GM21390 (cell line): ENCODE results near the gene TENT5C.

Source experiments
- ATAC-seq: cut with Tn5 transposase; IDR thresholded peaks from one replicate; pipeline ENCODE4 v1.9.1; 2021; ENCODE audit not compliant: unreplicated experiment

The TENT5C gene

DNA sequence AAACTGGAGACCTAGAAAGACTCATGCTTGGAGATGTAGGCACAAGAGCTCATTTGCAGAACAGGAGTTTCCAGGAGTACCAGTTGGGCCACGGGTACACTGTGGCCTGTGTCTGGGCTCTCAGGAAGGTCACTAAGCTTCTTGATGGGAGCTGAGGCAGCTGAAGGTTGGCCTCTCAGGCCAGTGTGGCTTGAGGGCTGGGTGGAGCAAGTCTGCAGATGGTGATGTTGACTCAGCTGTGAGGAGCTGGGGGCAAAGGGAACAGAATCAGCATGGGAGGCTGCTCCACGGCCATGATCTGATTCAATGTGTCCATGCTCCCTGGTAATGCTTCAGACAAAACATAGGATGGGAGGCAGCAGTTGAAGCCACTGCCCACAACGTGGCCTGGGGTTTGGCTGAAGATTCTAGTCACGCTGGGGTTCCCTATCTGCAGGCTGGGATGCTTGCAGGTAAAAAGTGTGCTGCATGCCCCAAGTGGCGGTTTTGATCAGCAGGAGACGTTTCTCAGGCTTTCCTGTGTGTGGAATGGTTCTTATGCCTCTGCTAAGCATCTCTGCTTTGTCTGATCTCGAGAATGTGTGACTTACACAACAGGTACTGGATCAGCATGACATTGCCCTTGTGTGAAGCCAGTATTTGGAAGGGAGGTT is 15.4 kb upstream of the TENT5C start:
- no peak for ATAC-seq

DNA sequence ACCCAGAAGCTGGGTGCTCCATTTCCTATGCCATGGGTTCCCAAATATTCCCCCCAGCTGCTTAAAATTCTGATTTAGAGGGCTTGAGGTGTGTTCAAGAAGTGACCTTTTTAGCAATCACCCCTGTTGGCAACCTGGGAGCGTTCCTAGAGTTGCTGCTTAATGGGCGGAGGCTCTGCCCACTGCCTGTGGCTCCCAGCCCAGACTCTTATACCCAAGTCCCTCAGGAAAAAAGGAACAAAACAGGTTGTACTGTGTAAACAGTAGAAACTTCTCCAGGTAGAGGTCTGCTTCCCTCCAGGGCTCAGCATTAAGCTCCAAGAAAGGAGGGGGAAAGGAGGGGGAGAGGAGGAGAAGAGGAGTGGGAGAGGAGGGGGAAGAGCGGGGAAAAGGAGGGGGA is 14.6 kb upstream of the TENT5C start:
- no peak for ATAC-seq

DNA sequence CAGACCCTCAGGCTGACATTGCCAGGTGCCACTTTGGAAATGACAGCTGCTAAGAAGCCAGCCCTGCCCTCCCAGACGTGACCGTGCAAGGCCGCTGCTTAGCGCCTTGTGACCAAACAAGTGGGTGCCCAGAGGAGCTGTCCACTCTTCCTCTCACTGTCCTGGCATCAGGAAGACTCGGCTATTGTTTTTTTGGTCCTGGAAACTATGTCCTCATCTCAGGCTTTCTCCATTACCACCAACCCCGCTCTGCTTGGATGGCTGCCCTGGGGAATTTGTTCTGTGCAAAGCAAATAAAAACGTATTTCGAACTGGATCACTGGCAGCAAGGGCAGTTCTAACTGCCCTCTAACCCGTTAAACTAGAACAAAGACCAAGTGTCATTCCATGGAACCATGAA is 13.7 kb upstream of the TENT5C start:
- ATAC-seq: no peak

DNA sequence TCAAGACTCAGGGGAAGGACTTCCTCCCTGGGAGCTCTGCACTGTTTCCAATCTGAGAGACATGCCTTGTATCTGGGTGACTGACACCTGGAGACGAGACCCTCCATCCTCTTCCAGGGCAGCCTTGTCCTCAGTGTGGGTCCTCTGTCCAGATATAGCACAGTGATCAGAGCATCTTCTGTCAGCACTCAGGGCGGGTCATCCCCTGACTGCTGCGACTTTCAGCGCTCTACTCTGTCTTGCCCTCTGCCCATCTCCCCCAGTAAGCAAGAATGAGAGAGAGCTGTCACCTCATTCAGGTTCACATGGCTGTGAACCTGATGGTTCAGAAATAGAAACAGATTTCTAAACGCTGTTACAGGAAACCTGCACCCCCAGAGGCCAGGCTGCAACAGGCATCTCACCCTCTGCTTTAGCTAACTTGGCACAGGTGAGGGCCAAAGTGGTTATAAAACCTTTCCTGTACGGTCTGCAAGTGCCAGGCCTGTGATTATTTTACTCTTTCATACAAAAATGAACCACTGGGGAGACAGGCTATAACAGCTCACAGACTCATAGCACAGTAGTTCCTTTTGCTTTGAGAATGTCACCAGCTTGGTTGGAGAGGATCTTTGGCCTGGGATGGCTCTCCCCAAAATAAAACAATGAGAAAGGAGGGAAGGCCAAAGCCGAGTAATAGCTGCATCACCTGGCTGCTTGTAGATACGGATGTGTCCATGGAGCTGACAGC is 11.4 kb upstream of the TENT5C start:
- ATAC-seq: no peak

DNA sequence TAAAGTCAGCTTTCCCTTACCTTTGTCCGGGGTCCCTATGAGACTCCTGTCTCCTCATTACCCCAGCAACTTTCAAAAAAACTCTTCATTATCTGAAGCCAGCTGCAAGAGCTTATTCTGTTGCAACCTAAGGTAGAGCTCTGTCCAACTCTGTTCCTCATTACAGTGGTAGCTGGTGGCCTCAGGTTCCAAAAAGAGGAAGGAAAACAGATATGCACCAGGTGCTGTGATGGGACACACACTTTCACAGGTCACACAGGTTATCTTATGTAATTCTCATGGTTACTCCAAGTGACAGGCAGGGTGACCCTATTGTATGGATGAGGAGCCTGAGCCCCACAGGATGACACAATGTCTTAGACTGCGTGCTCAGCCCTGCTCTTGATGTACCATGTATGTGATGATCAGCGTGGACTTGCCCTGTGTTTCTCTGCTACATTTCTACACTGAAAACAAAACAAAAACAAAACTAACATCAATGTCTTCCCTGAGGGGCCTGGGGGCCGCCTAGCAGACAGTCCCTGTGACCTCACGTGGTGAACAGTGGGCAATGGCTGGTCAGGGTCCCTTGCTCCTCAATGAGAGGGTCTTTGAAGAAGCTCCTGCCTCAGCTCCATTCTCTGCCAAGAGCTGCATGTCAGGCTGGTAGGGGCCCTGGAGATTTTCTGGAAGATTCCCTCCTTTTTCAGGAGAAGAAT is 9.7 kb upstream of the TENT5C start:
- no peak for ATAC-seq

DNA sequence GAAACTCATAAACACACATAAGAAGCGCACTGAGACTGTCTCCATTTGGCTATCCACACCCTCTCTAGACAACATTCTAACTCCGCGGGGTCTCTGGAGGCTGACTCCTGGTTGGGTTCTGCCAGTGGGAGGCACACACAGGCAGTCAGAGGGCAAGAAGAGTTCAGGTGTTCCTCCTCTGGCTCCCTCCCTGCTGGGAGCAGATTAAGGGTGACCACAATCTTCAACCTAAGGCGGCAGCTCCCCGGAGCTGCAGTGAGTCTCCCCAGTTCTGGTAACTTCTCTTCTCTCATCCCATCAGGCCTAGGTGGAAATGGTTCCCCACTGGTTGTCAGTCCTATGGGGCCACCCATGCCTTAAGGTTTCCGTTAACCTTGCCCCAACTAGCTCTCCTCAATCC is 7.4 kb upstream of the TENT5C start:
- no peak for ATAC-seq

DNA sequence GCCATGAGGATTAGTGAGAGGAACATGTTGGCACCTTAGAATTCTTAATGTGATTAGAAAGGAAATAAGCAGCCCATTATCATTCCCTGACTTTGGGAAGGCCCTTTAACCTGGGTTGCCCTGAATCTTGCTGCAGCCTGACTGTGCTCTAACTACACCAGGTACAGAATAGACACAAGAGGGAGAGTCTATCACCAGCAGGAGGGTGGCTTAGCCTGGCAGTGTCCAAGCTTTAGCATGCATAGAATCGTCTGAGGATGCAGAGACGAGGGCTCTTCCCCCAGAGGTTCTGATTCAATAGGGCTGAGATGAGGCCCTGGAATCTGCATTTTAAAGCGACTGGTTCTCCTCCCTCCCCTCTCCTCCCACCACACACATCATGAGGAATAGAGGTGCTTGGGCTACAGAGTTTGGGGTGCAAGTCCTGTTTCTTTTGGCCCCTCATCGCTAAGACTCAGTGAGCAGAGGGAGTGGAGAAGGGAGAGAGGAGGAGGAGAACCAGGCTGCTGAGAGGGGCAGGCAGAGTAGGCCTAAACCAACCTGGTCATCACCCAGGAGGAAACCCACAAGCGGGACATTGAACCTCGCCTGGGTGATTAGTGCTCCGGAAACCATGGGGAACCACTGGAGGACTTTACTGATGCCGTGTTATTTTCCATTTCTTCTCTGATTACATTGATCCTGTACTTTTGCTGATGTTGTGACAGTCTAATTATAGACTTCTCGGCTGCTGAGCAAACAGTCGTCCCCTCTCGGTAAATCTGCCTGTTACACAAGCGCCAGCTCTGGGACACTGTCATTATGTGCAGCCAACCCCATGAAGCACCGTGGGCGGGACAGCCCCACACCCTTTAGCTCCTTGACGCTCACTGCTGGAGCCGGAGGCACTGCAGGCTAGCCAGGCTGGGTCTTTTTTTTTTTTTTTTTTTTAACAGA is 6.3 kb upstream of the TENT5C start:
- no peak for ATAC-seq

DNA sequence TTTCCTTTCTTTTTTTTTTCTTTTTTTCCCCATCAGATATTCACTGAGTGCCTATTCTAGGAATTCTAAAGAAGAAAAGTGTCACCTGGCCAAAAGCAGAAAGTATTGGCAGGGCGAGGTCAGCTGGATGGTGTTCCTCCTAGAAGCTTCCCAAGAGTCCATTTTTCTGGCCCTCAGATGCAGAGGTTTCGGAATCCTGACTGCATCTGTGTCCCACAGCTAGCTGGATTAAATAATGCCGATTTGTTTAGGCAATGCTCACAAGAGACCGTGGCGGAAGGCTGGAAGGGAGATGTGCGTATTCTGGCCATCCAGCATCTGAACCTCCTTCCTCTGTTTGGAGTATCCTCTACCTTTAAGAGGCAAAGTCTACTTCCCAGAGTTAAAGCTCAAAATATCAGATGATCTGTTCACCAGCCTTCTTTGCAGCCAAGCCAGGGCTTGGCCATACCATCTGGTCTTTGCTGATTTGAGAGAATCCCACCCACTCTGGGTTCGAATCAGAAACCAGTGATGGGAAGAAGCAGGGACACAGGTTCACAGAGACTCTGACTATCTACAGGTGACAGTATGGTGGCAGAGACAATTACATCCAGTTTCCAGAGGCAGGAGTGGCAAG is 5.4 kb upstream of the TENT5C start:
- ATAC-seq: no peak

DNA sequence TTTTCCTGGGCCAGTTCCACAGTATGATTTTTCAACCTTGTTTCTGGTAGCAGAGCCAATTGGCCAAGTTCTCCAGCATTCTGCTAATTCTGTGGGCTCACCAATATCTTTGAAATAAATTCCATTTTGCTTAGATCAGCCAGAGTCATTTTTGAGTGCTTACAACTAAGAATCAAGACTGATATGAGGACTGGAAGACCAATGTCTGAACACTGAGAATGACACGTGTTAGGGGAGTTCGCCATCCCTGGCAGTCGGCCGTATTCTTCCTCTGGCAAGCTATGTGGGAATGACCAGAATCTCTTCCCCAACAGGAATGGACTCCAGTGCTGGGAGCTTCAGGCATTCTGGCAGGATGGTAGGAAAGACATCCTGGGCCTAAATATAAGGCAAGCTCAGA is 4.9 kb upstream of the TENT5C start:
- no peak for ATAC-seq

DNA sequence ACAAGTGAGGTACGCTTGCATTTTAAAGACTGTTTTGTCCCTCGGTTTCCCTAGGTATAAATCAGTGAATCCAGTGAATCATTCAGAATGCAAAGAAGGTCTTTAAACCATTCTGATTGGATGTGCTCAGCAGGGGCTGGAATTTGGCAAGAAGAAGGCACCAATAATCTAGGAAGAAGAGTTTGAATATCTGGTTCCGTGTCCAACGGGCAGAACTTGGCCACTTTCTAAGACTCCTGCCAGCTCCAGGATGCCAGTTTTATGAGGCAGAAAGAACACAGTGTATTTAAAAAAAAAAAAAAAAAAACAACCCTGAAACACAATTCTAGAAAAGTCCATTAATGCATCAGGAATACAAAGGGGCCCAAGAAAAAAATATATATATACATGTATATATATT is 3.0 kb upstream of the TENT5C start:
- ATAC-seq: no peak

DNA sequence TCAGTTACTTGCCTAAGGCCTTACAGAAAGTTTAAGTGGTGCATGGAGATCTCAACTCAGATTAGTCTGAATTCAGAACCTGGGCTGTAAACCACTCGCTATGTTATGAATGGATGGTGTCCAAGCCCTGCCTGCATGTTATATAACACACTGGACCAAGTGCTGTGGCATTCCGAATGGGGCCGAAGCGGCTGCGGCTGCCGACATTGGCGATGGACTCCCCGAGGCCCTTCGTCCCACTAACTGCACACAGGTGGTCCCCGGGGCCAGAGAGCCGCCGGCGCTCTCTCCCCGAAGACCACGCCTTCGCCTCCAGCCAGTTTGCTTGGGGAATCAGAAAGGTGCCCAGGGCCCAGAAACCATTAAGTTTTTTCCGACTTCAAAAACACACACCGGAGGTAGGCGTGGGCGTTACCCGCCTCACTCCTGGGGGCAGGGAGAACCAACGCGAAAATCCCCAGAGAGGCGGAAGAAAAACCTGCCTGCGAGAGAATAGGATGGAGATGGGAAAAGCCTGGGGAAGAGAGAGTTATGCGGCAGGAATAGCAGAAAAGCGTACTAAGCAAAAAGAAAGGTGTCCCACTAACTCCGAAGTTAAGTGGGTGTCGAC is 579 bp upstream of the TENT5C start:
- ATAC-seq: peak; percentile 31

DNA sequence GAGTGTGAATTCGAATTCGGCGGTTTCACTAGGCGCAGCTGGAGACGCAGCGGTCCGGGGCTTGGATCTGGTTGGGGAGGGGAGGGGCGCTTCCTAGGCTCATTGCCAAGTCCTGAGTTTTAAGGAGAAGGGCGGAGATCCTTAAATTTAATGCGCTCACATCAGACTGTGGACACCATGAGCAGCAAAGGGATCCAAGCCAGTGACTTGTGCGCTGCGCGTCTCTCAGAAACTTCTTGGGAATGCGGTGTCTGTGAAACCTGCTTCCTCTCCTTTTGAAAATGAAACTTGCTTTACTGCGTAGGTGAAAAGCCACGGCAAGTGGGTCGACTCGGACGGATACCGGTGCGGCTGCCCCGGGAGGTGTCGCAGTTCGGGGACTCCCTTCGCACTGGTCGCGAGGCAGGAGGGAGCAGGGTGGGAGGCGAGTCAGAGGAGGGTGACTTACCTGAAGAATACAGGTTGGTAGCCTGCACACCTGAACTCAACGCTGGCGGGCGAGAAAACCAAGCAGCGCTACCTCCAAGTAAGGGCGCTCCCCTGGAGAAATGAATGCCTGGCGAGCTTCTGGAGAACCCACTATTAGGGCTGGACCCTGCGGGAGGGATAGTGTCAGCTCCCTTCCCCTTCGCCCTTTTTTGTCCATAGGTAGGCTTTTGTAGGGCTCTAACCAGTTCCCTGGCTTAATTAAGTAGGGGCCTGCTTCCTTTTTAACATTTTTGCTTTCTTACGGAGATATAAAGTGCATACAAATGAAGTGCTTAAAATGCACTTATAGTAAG is 992 bp downstream of the TENT5C start:
- peak; percentile 22 for ATAC-seq

DNA sequence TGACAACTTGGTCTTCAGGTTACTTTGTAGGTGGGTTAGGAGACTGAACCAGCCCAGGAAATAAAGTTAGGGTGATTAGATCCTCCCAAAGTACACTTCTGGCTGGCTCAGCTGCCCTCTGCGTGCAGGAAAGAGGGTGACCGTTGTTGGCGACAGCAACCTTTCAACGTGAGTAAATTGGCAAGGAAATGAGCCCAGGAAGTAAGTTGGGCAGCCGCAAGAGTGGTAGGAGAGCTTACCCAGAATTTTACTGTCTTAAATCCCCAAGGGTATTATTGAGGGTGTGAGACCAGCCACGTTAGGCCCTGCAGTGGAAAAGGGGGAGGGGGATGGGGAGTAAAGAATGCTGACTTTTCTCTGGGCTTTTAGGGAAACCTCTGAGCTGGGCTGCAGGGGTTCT is 1.6 kb downstream of the TENT5C start:
- no peak for ATAC-seq

DNA sequence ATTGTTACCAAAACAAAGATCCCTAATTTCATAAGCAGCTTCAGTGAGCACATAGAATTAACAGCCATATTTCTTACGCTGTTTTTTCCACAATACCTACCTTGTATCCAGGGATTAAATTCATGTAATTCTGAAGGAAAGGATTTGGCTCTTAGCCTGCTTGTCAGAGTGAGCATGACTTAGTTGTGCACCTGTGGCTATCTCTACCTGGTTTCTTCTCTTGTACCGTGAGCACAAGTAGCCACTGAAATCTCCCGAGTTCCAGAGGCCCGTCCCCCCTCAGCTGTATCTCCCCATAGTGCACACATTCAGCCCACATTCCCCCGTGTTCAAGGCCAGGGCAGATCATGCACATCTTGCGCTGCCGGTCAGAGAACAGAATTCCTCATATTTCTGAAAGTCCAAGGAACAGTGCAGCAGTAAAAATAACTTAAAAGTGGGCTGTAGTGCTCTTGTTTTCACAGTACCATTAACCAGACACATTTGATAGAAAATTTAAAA is 2.3 kb downstream of the TENT5C start:
- no peak for ATAC-seq

DNA sequence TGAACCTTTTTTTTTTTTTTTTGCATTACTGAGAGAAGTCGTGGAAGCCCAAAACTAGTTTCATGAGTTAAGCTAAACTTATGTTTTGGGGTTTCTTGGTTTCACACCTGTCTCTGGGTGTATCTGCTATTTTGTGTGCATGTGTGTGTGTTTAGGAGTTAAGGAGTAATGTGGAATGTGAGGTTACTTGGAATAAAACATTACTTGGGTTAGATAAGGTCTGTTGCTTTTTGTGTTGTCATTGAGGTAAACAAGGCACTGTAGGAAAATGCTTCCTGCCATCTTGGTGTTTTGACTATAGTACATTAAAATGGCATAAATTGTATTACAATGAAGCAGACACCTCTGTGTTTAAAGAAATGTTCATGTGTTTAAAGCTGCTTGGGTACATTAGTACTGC is 2.9 kb downstream of the TENT5C start:
- no peak for ATAC-seq

DNA sequence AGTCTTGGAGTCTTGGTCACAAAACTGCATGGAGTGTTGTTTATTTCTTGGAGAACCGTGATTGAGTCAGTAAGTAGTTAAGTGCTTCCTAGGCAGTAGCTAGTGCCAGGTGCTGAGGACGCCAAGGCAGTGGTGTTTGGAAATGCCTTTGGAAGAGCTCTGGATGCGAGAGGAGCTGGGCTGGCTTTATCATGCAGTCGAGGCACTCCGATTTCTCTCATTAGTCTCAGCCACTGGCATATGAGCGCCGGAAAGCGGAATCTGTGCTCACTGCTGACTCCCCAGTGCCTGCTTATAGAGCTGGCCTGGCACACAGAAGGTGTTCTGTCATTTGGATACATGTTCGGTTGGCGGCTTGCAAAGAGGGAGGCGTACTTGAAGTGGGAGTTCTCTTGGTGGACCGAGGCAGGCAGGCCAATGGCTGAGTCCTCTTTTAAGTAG is 3.6 kb downstream of the TENT5C start:
- no peak for ATAC-seq

DNA sequence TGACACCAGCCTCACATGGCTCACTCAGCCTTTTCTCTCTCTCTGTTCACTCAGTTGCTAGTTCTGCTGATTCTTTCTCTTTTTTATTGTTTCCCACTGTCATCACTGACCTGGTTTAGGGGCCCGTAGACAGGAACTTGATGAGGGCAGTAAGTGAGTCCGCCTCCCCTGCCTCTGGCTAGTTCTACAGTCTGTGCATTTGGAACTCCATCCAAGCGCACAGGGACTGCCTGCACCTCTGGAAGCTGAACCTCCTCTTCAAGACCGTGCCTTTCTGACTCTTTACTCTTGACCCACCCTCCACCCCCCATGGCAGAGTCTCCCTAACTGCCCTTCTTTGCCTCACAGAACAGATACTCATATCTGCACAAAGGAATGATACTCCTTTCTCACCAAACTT is 4.2 kb downstream of the TENT5C start:
- no peak for ATAC-seq

DNA sequence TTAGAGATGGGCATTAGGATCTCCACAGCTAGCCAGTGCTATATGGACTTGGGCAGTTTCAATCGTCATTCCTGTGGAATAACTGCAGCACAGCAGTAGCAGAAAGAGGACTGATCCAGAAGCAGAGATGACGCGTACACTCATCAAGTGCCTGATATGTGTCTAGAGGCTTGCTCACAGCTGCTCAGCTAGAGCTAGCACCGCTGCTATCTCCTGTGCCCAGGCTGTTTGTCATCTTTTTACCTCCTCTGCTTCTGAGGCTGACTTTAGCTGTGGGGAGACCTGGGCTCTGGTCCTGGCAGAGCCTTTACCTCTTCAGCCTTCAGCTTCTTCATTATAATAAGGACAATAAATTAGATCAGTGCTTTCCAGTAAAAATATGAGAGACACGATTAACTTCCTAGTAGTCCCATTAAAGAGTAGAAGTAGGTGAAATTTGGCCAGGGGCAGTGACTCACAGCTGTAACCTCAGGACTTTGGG is 5.3 kb downstream of the TENT5C start:
- no peak for ATAC-seq

DNA sequence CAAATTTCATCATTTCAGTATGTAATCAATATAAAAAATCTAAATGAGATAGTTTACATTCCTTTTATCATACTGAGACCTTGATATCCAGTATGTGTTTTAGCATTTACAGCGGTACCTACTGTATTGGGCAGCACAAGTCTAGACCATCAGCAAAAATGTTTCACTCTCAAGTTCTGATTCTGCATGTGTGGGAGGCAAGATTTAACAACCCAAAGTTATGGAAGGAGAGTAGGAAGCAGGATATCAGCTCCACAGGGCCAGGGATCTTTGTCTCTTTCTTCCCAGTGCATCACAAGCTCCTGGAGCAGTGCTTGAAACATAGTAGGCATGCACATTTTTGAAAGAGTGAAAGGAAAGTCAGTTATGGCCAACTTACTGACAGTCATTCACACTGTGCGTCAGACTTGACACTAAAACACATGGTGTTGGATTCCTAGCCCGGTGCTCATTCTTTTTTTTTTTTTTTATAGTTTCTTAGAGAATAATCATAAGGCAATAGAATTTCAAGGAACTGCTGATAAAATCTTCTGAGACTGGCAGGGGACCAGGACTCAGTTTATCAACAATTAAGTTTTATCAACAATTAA is 6.1 kb downstream of the TENT5C start:
- no peak for ATAC-seq
